Activated CD8-positive, alpha-beta T cell treated with anti-CD3 and anti-CD28 coated beads, Interleukin-2, amount 10 ng/mL, durations not matched to agents 7 days and 5 days (primary cell): Measurements from ENCODE around the gene ARHGEF3. TPM values are rescaled to one million over a fixed set of nuclear protein-coding genes. Genes with fewer than 3 reads are reported as not detected.

Experiments
- ATAC-seq: fragments of 150-1000 bp; cut with Tn5 transposase; one replicate; pipeline ENCODE4 v1.10.0; 2021; ENCODE audit warnings: moderate library complexity
- CTCF ChIA-PET: fragments of 350-600 bp; sonication (Branson Sonifier 250); formaldehyde crosslinking; loops from one replicate; lab custom pipeline; 2021; ENCODE audit warnings: antibody characterized with exemption; lab: Charles Lee
- POLR2A ChIA-PET: fragments of 350-600 bp; sonication (Branson Sonifier 250); formaldehyde crosslinking; loops from one replicate; lab custom pipeline; 2021; ENCODE audit warnings: antibody characterized with exemption; lab: Charles Lee
- DNase-seq: peaks from one replicate; pipeline ENCODE4 v3.0.0-alpha.2; 2020
- H3K27ac Mint-ChIP-seq: one replicate; pipeline ENCODE4 v1.8.0; 2021; ENCODE audit warnings: mild to moderate bottlenecking, mixed read lengths
- H3K27me3 Mint-ChIP-seq: one replicate; pipeline ENCODE4 v1.8.0; 2021; ENCODE audit warnings: low read depth, mixed read lengths
- H3K36me3 Mint-ChIP-seq: one replicate; pipeline ENCODE4 v1.8.0; 2021; ENCODE audit warnings: low read depth, mixed read lengths
- H3K4me1 Mint-ChIP-seq: one replicate; pipeline ENCODE4 v1.8.0; 2021; ENCODE audit warnings: low read depth, mixed read lengths
- H3K4me3 Mint-ChIP-seq: one replicate; pipeline ENCODE4 v1.8.0; 2021; ENCODE audit warnings: mild to moderate bottlenecking, mixed read lengths
- H3K9me3 Mint-ChIP-seq: one replicate; pipeline ENCODE4 v1.8.0; 2022; ENCODE audit warnings: mixed read lengths; ENCODE audit not compliant: insufficient read depth
- total RNA-seq, 2 experiments: library from RNA; stranded (reverse); gene quantifications; one replicate each; pipeline ENCODE4 v1.2.3, GENCODE V29; 2021

ARHGEF3 gene
- total RNA-seq, 2 experiments from 2014 or later = 94.6 to 101 TPM

DNA sequence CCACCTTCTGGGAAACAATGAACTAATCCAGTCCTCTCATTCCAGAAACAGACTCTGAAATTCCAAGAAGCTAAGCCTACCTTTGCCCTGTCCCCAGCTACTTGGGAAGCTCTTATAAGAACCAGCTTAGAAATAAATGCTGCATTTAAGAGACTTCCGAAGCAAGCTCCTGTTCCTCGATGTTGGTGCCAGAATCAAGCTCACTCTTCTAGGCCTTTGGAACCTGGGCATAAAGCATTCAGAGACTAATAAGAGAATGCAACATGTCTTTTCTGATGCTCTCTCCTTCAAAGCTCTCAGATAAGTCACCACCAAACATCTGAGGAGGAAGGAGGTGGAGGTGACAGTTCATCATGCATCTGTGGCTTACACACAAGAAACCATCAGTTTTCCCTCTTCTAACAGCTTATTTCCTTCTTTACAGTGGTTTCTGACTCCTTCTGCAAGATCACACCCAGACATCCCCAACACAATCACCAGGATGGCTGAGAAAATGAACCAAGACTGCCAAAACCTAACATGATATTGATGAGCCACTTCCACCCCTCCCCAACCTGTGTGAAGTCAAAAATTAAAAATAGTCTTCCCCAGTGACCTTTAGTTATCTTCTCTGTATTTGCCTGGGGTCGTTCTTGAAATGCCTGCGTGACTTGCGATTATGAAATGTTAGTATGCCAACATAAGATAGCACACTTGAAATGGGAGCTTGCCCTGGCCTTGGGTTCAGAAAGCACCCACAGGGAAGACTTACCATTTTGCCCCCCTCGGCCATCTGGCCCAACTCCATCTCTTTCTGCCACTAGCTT lies 11.5 kb downstream of the ARHGEF3 start:
- CTCF ChIA-PET = interaction anchor here (0.9 to 9.4 kb wide), 11 partner anchors 9 to 198 kb away, joined by 3 to 290 read pairs (median 5); partner anchors contain the start of gene ARHGEF3
- POLR2A ChIA-PET = interaction anchor here (0.7 to 10.3 kb wide), 12 partner anchors 7 to 766 kb away, joined by 3 to 309 read pairs (median 5); partner anchors contain the start of genes ARHGEF3, PDE12 and TASOR
- Mint-ChIP-seq H3K4me1 (peaks cover 90% of the 10 kb centered on the region), H3K27me3 (no peaks in the 10 kb centered on the region), H3K4me3 (peak overlapping the region; percentile 60), H3K9me3 (no peaks in the 10 kb centered on the region), H3K36me3 (peaks cover 73% of the 10 kb centered on the region), H3K27ac (peak overlapping the region; percentile 91)
- DNase-seq = peak; percentile 49
- ATAC-seq = peak; percentile 46

DNA sequence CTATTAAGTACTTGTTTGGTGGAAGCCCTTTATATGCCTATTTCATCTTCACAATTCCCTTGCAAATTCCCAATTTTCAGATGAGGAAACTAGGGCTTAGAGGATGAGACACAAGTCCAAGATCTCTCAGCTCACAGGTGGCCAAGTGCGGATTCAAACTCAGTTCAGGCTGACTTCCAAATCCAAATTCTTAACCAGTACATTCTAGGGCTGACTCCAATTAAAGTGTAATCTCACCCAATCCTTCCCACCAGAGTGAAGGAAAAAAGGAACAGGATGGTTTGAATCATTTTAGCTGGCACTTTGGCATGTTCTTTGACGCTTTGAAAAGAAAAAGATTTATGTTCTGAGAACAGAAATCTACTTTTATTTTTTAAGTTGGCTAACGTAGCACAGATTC lies 12.7 kb downstream of the ARHGEF3 start:
- CTCF ChIA-PET = interaction anchor here (0.7 to 9.4 kb wide), 14 partner anchors 10 to 199 kb away, joined by 3 to 290 read pairs (median 4); partner anchors contain the start of gene ARHGEF3
- Mint-ChIP-seq H3K27ac (peak overlapping the region; percentile 91), H3K36me3 (peaks cover 75% of the 10 kb centered on the region), H3K9me3 (no peaks in the 10 kb centered on the region), H3K4me1 (peaks cover 91% of the 10 kb centered on the region), H3K27me3 (no peaks in the 10 kb centered on the region), H3K4me3 (peak overlapping the region; percentile 60)
- DNase-seq (no peak), ATAC-seq (no peak)
- POLR2A ChIA-PET = interaction anchor here (0.6 to 10.3 kb wide), 8 partner anchors 8 to 127 kb away, joined by 3 to 309 read pairs (median 8); partner anchors contain the start of gene ARHGEF3

- peak overlapping the region; percentile 91 for H3K27ac Mint-ChIP-seq
- ATAC-seq = no peak
Observed at GRCh38 chr3:56788521-56788920, 13.2 kb downstream of the ARHGEF3 start.

GRCh38 chr3:56787784-56788256 lies 13.9 kb downstream of the ARHGEF3 start:
- peaks cover 96% of the 10 kb centered on the region for H3K4me1 Mint-ChIP-seq
- ATAC-seq = peak; percentile 12
- H3K4me3 Mint-ChIP-seq = peak overlapping the region; percentile 60
- ChIA-PET POLR2A (interaction anchor here (1.0 to 10.3 kb wide), 8 partner anchors 8 to 129 kb away, joined by 3 to 309 read pairs (median 8); partner anchors contain the start of gene ARHGEF3), CTCF (interaction anchor here (1.1 to 9.4 kb wide), 9 partner anchors 9 to 200 kb away, joined by 3 to 290 read pairs (median 5); partner anchors contain the start of gene ARHGEF3)
- peaks cover 72% of the 10 kb centered on the region for H3K36me3 Mint-ChIP-seq
- no peaks in the 10 kb centered on the region for H3K27me3 Mint-ChIP-seq
- peak overlapping the region; percentile 91 for H3K27ac Mint-ChIP-seq
- no peaks in the 10 kb centered on the region for H3K9me3 Mint-ChIP-seq
- peak; percentile 49 for DNase-seq

More at GRCh38 chr3:56788521-56788920, 13.2 kb downstream of the ARHGEF3 start:
- Mint-ChIP-seq H3K9me3 (no peaks in the 10 kb centered on the region), H3K4me3 (peak overlapping the region; percentile 60), H3K27me3 (no peaks in the 10 kb centered on the region), H3K36me3 (peaks cover 74% of the 10 kb centered on the region), H3K4me1 (peaks cover 93% of the 10 kb centered on the region)
- DNase-seq = no peak
- ChIA-PET POLR2A (interaction anchor here (0.6 to 10.3 kb wide), 9 partner anchors 9 to 128 kb away, joined by 3 to 309 read pairs (median 6); partner anchors contain the start of gene ARHGEF3), CTCF (interaction anchor here (0.7 to 9.4 kb wide), 13 partner anchors 9 to 200 kb away, joined by 3 to 290 read pairs (median 5); partner anchors contain the start of gene ARHGEF3)

GRCh38 chr3:56787258-56787775 lies 14.4 kb downstream of the ARHGEF3 start:
- ATAC-seq = no peak
- no peak for DNase-seq
- peaks cover 99% of the 10 kb centered on the region for H3K4me1 Mint-ChIP-seq
- POLR2A ChIA-PET = interaction anchor here (2.1 to 10.3 kb wide), 5 partner anchors 8 to 129 kb away, joined by 6 to 309 read pairs (median 20); partner anchors contain the start of gene ARHGEF3
- H3K27ac Mint-ChIP-seq = peak overlapping the region; percentile 91
- peaks cover 72% of the 10 kb centered on the region for H3K36me3 Mint-ChIP-seq
- no peaks in the 10 kb centered on the region for H3K9me3 Mint-ChIP-seq
- no peaks in the 10 kb centered on the region for H3K27me3 Mint-ChIP-seq
- H3K4me3 Mint-ChIP-seq = peak overlapping the region; percentile 44
- CTCF ChIA-PET = interaction anchor here (1.6 to 9.4 kb wide), 6 partner anchors 12 to 201 kb away, joined by 4 to 290 read pairs (median 14); partner anchors contain the start of gene ARHGEF3

GRCh38 chr3:56785499-56785898 lies 16.2 kb downstream of the ARHGEF3 start:
- ChIA-PET CTCF (interaction anchor here (0.7 to 9.4 kb wide), 8 partner anchors 14 to 203 kb away, joined by 3 to 290 read pairs (median 4); partner anchors contain the start of gene ARHGEF3), POLR2A (interaction anchor here (0.6 to 10.3 kb wide), 5 partner anchors 10 to 908 kb away, joined by 3 to 309 read pairs (median 3); partner anchors contain the start of gene ARHGEF3)
- Mint-ChIP-seq H3K27me3 (no peaks in the 10 kb centered on the region), H3K27ac (peak overlapping the region; percentile 91), H3K4me1 (peaks cover 100% of the 10 kb centered on the region), H3K4me3 (peak overlapping the region; percentile 74), H3K36me3 (peaks cover 75% of the 10 kb centered on the region), H3K9me3 (no peaks in the 10 kb centered on the region)
- no peak for DNase-seq
- ATAC-seq = no peak

DNA sequence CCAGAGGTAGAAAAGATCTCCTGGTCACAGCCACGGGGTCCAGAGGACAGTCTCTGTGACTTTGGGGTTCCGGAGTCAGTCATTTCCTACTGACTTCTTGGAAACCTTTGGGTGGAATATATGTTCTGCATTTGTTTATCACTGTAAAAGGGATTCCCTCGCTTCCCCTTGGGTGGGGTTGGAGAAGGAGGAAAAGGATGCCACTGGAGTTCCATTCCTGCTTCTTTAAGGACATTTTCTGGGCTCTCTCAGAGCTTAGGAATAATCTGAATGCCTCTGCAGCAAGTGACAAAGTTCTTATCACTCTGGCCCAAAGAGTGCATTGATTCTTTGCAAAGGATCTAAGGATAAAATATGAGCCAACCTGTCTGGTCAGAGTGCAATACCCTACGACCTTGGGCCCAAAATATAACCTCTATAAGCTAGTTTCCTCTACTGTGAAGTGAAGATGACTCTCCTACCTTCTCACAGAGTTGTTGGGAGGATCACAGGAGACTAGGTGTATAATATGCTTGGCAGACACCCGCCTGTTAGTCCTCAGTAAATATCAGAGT lies 17.2 kb downstream of the ARHGEF3 start:
- POLR2A ChIA-PET = interaction anchor here (0.7 to 10.3 kb wide), 12 partner anchors 9 to 132 kb away, joined by 3 to 309 read pairs (median 7); partner anchors contain the start of genes ARHGEF3 and TASOR
- peak overlapping the region; percentile 74 for H3K4me3 Mint-ChIP-seq
- H3K27ac Mint-ChIP-seq = peak overlapping the region; percentile 91
- peak; percentile 6 for ATAC-seq
- H3K9me3 Mint-ChIP-seq = no peaks in the 10 kb centered on the region
- H3K27me3 Mint-ChIP-seq = no peaks in the 10 kb centered on the region
- peaks cover 100% of the 10 kb centered on the region for H3K4me1 Mint-ChIP-seq
- CTCF ChIA-PET = interaction anchor here (0.9 to 9.4 kb wide), 9 partner anchors 9 to 204 kb away, joined by 3 to 290 read pairs (median 6); partner anchors contain the start of gene ARHGEF3
- DNase-seq = no peak
- peaks cover 80% of the 10 kb centered on the region for H3K36me3 Mint-ChIP-seq

DNA sequence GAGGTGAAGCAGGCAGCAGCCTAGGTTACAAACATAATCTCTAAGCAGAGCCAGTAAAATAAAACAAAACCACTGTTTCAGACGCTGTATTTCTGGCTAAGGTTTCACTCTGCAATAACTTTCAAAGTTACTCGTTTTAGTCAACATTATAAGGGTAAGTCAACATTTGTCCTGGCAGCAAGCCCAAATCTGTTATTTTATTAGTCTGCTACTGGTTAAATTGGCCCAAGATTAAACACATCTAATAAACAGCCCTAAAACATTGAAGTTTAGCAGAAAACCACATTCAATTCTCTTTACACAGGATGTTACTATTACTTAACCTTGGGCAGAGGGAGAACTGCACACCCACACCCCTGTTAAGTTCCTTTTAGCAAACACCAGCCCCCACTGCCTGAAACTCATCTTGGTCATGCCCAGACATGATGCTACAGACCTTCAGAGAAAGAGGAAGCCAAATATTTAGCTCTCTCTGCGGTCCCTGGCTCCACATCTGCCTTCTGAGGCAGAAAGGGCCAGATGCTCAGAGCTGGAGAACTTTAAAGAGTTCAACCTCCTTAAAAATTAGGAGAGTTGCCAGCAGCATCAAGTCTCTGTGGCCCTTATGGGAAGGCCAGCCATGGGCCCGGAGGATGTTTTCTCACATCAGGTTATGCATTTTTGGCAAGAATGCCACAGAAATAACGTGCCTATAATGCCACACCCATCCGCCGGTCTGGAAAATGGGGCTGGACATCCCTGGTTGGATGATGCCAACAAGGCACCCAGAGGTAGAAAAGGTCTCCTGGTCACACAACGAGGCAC lies 17.9 kb downstream of the ARHGEF3 start:
- Mint-ChIP-seq H3K27ac (peak overlapping the region; percentile 91), H3K4me1 (peaks cover 98% of the 10 kb centered on the region), H3K27me3 (no peaks in the 10 kb centered on the region), H3K36me3 (peaks cover 80% of the 10 kb centered on the region), H3K9me3 (no peaks in the 10 kb centered on the region), H3K4me3 (peak overlapping the region; percentile 74)
- ATAC-seq (peak; percentile 84), DNase-seq (peak; percentile 90)
- ChIA-PET CTCF (interaction anchor here (0.9 to 9.4 kb wide), 10 partner anchors 8 to 205 kb away, joined by 3 to 290 read pairs (median 6); partner anchors contain the start of gene ARHGEF3), POLR2A (interaction anchor here (0.9 to 10.3 kb wide), 11 partner anchors 13 to 133 kb away, joined by 3 to 309 read pairs (median 9); partner anchors contain the start of genes ARHGEF3 and TASOR)

DNA sequence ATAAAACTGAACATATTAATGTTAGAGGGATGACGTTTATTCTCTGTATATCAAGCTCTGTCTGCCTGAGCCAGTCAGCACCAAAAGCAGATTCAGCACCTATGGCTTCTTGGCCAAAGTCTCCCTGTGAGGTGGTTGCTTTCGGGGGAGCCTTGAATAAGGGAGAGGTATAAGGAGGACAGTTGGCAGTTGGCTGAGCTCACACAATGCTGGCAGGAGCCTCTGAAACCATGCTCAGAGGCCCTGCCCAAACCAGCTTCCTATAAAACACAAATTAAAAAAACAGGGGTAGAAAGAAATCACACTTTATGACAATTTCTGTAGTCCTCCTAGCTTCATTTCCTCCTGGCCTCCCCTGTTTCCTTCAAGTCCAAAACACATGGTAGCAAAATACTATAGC lies 18.8 kb downstream of the ARHGEF3 start:
- Mint-ChIP-seq H3K36me3 (peaks cover 78% of the 10 kb centered on the region), H3K4me3 (peak overlapping the region; percentile 74), H3K27me3 (no peaks in the 10 kb centered on the region), H3K27ac (peak overlapping the region; percentile 91), H3K9me3 (no peaks in the 10 kb centered on the region), H3K4me1 (peaks cover 98% of the 10 kb centered on the region)
- peak; percentile 4 for ATAC-seq
- CTCF ChIA-PET = interaction anchor here (0.9 to 5.7 kb wide), 10 partner anchors 9 to 206 kb away, joined by 3 to 97 read pairs (median 7); partner anchors contain the start of gene ARHGEF3
- no peak for DNase-seq
- POLR2A ChIA-PET = interaction anchor here (0.6 to 10.3 kb wide), 14 partner anchors 10 to 226 kb away, joined by 3 to 309 read pairs (median 6); partner anchors contain the start of genes ARHGEF3, CCDC66 and TASOR
